T47D (cell line): Measurements from ENCODE around the gene THSD8.
"Not testable (repeated sequence)": the region's sequence is repeated elsewhere in the genome, so short reads cannot be mapped to it uniquely, and the experiment has no call there.

Source experiments
- DNase-seq, 2 experiments: peaks; one replicate each; pipeline versions ENCODE4 v3.0.0 to v3.0.0-alpha.2; 2011 to 2012; ENCODE audit warnings: low read depth in 1 of 2, low spot score in 1 of 2
- JUND ChIP-seq: IDR thresholded peaks from 2 replicates; pipeline ENCODE4 v1.6.1; 2012; ENCODE audit warnings: low read depth
- in situ Hi-C: cut with HindIII; loops from 2 replicates; pipeline ENCODE4 v1.10.0; 2016; ENCODE audit warnings: low sequenced_read_pairs, low pct_unique_long_range_greater_than_20kb

THSD8 gene

GRCh38 chr19:12843328-12843727, 41.5 kb downstream of the THSD8 start:
- in situ Hi-C loops = no loop called here
- no peak for TF ChIP-seq JUND

GRCh38 chr19:12843999-12844732, 42.3 kb downstream of the THSD8 start:
- DNase-seq = no peak
- in situ Hi-C loops = no loop called here
- no peak for TF ChIP-seq JUND

More at GRCh38 chr19:12843328-12843727, 41.5 kb downstream of the THSD8 start:
- DNase-seq = no peak

- DNase-seq, in situ Hi-C loops: not testable (repeated sequence)
Observed at GRCh38 chr19:12846613-12847012, 44.7 kb downstream of the THSD8 start.

- DNase-seq = peak; percentile 69 to 78
- in situ Hi-C loops = no loop called here
- no peak for TF ChIP-seq JUND
Observed at GRCh38 chr19:12847159-12848139, 45.6 kb downstream of the THSD8 start.
